Endodermal cell (in vitro differentiated cells): ENCODE measurements around the gene LCN1. TPM values are rescaled to one million over a fixed set of nuclear protein-coding genes. Genes with fewer than 3 reads are reported as not detected.
"Not testable (repeated sequence)": the region's sequence is repeated elsewhere in the genome, so short reads cannot be mapped to it uniquely, and the experiment has no call there.

Source experiments
- DNase-seq: peaks from one replicate; pipeline ENCODE4 v3.0.0-alpha.2; 2017
- H3K27ac ChIP-seq: 2 replicates; pipeline ENCODE4 v1.5.1; 2013; ENCODE audit warnings: mild to moderate bottlenecking, low read depth, low read length, moderate library complexity
- H3K27me3 ChIP-seq: 2 replicates; pipeline ENCODE4 v1.6.1; 2013; ENCODE audit warnings: mild to moderate bottlenecking, low read length, moderate library complexity; ENCODE audit not compliant: insufficient read depth, control insufficient read depth, poor library complexity, severe bottlenecking
- H3K36me3 ChIP-seq: 2 replicates; pipeline ENCODE4 v1.7.0; 2013; ENCODE audit warnings: mild to moderate bottlenecking, low read length, moderate library complexity; ENCODE audit not compliant: control insufficient read depth, insufficient read depth
- H3K4me1 ChIP-seq: one replicate; pipeline ENCODE4 v1.7.0; 2013; ENCODE audit warnings: low read length; ENCODE audit not compliant: control insufficient read depth, insufficient read depth
- H3K4me3 ChIP-seq: 2 replicates; pipeline ENCODE4 v1.5.1; 2013; ENCODE audit warnings: mild to moderate bottlenecking, low read length, moderate library complexity
- H3K9ac ChIP-seq: 2 replicates; pipeline ENCODE4 v1.6.1; 2013; ENCODE audit warnings: mild to moderate bottlenecking, low read length, moderate library complexity; ENCODE audit not compliant: poor library complexity, severe bottlenecking; ENCODE audit errors: extremely low read depth
- H3K9me3 ChIP-seq: 2 replicates; pipeline ENCODE4 v1.6.1; 2013; ENCODE audit warnings: mild to moderate bottlenecking, low read length, moderate library complexity; ENCODE audit not compliant: control insufficient read depth
- H3K27ac Mint-ChIP-seq: 2 replicates; pipeline ENCODE4 v1.8.0; 2020; ENCODE audit warnings: mixed read lengths
- H3K27me3 Mint-ChIP-seq: 2 replicates; pipeline ENCODE4 v1.8.0; 2021; ENCODE audit warnings: mild to moderate bottlenecking, mixed read lengths; ENCODE audit not compliant: insufficient read depth
- H3K36me3 Mint-ChIP-seq: 2 replicates; pipeline ENCODE4 v1.8.0; 2020; ENCODE audit warnings: low read depth, mixed read lengths
- H3K4me1 Mint-ChIP-seq: 2 replicates; pipeline ENCODE4 v1.8.0; 2020; ENCODE audit warnings: mixed read lengths
- H3K4me3 Mint-ChIP-seq: 2 replicates; pipeline ENCODE4 v1.8.0; 2020; ENCODE audit warnings: mild to moderate bottlenecking, moderate library complexity, mixed read lengths
- H3K9me3 Mint-ChIP-seq: 2 replicates; pipeline ENCODE4 v1.8.0; 2020; ENCODE audit warnings: mild to moderate bottlenecking, mixed read lengths
- WGBS, 2 experiments: methylation state at CpG; one replicate each; pipeline versions ENCODE4 v1.1.5 to v1.1.7; 2013; ENCODE audit warnings: missing lambda C conversion rate in 2 of 2, mixed read lengths in 1 of 2; ENCODE audit not compliant: insufficient coverage in 1 of 2, insufficient read length in 1 of 2; 5-methylcytosine and 5-hydroxymethylcytosine counted together
- total RNA-seq, 2 donors: library from RNA; stranded (reverse); fragmentation: NEBNext Ultra II Directional in 1 of 2; extraction: Animal tissue kit (Norgen Biotek cat#: 25700) in 1 of 2; gene quantifications; 2 replicates in 1 of 2; 3 replicates in 1 of 2; pipeline ENCODE4 v1.2.1, GENCODE V29; 2021
- TF ChIP-seq, protein P1 (sequence below): fragments of 200-600 bp; sonication (generic); conservative IDR thresholded peaks from 2 replicates; pipeline ENCODE4 v1.5.0; 2021; ENCODE audit warnings: antibody characterized with exemption, mild to moderate bottlenecking

Gene LCN1
- total RNA-seq, 2 donors from 2014 or later = not detected

GRCh38 chr9:135546792-135547617, 25.8 kb downstream of the LCN1 start:
- H3K27me3 ChIP-seq, H3K36me3 ChIP-seq, H3K4me3 ChIP-seq, H3K9me3 ChIP-seq, H3K9ac ChIP-seq, H3K9me3 Mint-ChIP-seq, DNase-seq, H3K4me1 Mint-ChIP-seq, H3K27ac ChIP-seq, H3K27ac Mint-ChIP-seq, H3K36me3 Mint-ChIP-seq, H3K4me3 Mint-ChIP-seq, H3K4me1 ChIP-seq, H3K27me3 Mint-ChIP-seq: not testable (repeated sequence)
- WGBS, 2 experiments = 93 to 95% methylated on average over 8 to 20 of the region's 21 CpGs

GRCh38 chr9:135547756-135548736, 26.8 kb downstream of the LCN1 start:
- H3K27me3 ChIP-seq = no peaks in the 10 kb centered on the region
- no peaks in the 10 kb centered on the region for H3K36me3 ChIP-seq
- H3K9me3 Mint-ChIP-seq = no peaks in the 10 kb centered on the region
- 86 to 92% methylated on average over 20 to 28 of the region's 28 CpGs for WGBS, 2 experiments
- no peaks in the 10 kb centered on the region for H3K36me3 Mint-ChIP-seq
- DNase-seq = no peak
- H3K9me3 ChIP-seq = no peaks in the 10 kb centered on the region
- H3K27ac ChIP-seq = no peak overlapping the region
- no peak overlapping the region for H3K27ac Mint-ChIP-seq
- no peak overlapping the region for H3K9ac ChIP-seq
- no peaks in the 10 kb centered on the region for H3K4me1 Mint-ChIP-seq
- TF ChIP-seq, protein P1, sequence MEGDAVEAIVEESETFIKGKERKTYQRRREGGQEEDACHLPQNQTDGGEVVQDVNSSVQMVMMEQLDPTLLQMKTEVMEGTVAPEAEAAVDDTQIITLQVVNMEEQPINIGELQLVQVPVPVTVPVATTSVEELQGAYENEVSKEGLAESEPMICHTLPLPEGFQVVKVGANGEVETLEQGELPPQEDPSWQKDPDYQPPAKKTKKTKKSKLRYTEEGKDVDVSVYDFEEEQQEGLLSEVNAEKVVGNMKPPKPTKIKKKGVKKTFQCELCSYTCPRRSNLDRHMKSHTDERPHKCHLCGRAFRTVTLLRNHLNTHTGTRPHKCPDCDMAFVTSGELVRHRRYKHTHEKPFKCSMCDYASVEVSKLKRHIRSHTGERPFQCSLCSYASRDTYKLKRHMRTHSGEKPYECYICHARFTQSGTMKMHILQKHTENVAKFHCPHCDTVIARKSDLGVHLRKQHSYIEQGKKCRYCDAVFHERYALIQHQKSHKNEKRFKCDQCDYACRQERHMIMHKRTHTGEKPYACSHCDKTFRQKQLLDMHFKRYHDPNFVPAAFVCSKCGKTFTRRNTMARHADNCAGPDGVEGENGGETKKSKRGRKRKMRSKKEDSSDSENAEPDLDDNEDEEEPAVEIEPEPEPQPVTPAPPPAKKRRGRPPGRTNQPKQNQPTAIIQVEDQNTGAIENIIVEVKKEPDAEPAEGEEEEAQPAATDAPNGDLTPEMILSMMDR = no peak
- H3K27me3 Mint-ChIP-seq = no peaks in the 10 kb centered on the region
- H3K4me3 ChIP-seq = no peak overlapping the region
- no peak overlapping the region for H3K4me3 Mint-ChIP-seq
- no peaks in the 10 kb centered on the region for H3K4me1 ChIP-seq

GRCh38 chr9:135549478-135550343, 28.5 kb downstream of the LCN1 start:
- H3K9me3 Mint-ChIP-seq, H3K36me3 ChIP-seq, DNase-seq, H3K36me3 Mint-ChIP-seq, H3K27me3 ChIP-seq, H3K4me3 Mint-ChIP-seq, H3K4me1 Mint-ChIP-seq, H3K27ac Mint-ChIP-seq, H3K9ac ChIP-seq, H3K27me3 Mint-ChIP-seq, H3K27ac ChIP-seq, H3K4me3 ChIP-seq, H3K4me1 ChIP-seq, H3K9me3 ChIP-seq: not testable (repeated sequence)
- WGBS, 2 experiments = 92 to 94% methylated on average over 15 to 28 of the region's 28 CpGs
